ENCODE data around the gene SUGCT. TPM values are rescaled to one million over a fixed set of nuclear protein-coding genes. Genes with fewer than 3 reads are reported as not detected.
A peak's percentile ranks its signal among the peaks of the same experiment; 100 is the strongest.

The SUGCT gene
- total and polyA plus RNA-seq, 10 donors, result 1.4 to 13.6 (median 2.5) TPM

DNA sequence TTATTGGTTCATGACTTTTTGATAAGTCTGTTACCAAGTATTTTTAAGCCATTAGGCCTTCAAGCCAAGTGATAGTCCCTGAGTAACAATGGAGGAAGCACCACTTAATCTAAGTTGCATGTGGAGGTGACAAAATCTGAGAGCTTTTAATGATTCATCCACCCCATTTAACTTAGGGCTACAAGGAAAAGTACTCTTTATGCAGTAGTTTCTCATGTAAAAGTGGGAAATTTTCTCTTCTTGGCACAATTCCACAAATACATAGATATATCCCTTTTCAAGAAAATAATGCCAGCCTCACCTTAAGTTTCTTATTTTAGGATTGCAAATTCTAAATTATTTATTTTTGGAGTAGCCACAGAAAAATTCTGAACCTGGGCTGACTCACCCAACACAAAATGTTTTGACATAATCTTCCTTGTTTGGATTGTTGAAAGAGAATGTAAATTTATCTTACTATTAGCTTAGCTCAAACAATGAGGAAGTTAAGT is 85.7 kb downstream of the SUGCT start:
- TF ChIP-seq, protein P1, sequence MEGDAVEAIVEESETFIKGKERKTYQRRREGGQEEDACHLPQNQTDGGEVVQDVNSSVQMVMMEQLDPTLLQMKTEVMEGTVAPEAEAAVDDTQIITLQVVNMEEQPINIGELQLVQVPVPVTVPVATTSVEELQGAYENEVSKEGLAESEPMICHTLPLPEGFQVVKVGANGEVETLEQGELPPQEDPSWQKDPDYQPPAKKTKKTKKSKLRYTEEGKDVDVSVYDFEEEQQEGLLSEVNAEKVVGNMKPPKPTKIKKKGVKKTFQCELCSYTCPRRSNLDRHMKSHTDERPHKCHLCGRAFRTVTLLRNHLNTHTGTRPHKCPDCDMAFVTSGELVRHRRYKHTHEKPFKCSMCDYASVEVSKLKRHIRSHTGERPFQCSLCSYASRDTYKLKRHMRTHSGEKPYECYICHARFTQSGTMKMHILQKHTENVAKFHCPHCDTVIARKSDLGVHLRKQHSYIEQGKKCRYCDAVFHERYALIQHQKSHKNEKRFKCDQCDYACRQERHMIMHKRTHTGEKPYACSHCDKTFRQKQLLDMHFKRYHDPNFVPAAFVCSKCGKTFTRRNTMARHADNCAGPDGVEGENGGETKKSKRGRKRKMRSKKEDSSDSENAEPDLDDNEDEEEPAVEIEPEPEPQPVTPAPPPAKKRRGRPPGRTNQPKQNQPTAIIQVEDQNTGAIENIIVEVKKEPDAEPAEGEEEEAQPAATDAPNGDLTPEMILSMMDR (IDR thresholded peaks at IDR 0.05 in 8 of 11, conservative IDR thresholded peaks at IDR 0.05 in 3 of 11), result no peak
- TF ChIP-seq POLR2A (IDR thresholded peaks at IDR 0.05), result no peak
- TF ChIP-seq POLR2AphosphoS5 (IDR thresholded peaks at IDR 0.05), result no peak
- Histone ChIP-seq H3K27me3 (replicated peaks in 1 of 7) (no peaks in the 10 kb centered on the region), H3K27ac (peak overlapping the region in 1 of 8 donors; percentile 63), H3K36me3 (no peaks in the 10 kb centered on the region), H3K9me3 (peaks cover 0 to 10% (median 0%) of the 10 kb centered on the region in 8 donors), H3K4me3 (no peak overlapping the region), H3K4me1 (no peaks in the 10 kb centered on the region)
- no peak for DNase-seq
- intact Hi-C loops (cut with DNase I; ENCODE audit: low total_unique reads), result no loop called here

DNA sequence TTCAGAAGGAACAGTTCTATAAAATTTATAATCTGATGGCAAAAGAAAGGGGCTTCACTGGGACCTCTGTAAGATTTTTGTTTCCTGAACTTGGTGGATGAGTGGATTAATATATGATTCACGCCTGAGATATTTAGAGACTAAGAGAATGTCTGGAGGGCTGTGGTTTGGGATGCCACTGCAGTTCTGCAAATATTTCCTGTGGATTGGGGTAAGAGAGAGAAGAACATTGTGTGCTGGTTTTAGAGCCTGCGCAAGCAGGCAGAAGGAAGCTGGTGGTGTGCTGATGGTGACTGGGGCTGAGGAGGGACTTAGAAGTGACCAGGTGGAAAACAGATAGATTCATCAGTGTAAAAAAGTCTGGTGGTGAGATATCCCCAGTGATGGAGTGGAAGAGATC is 87.0 kb downstream of the SUGCT start:
- H3K9me3 ChIP-seq, result peaks cover 0 to 10% (median 0%) of the 10 kb centered on the region in 8 donors
- WGBS, 5 donors, result 28 to 48% (median 43%) methylated on average over 2 of the region's 2 CpGs
- intact Hi-C loops (cut with DNase I; ENCODE audit: low total_unique reads), result no loop called here
- H3K36me3 ChIP-seq, result no peaks in the 10 kb centered on the region
- H3K4me3 ChIP-seq, result no peak overlapping the region
- no peak for DNase-seq
- H3K27me3 ChIP-seq (replicated peaks in 1 of 7), result no peaks in the 10 kb centered on the region
- H3K4me1 ChIP-seq, result no peaks in the 10 kb centered on the region
- TF ChIP-seq POLR2A (IDR thresholded peaks at IDR 0.05), result no peak
- peak in 1 of 3 donors; percentile 13 for TF ChIP-seq POLR2AphosphoS5 (IDR thresholded peaks at IDR 0.05)
- peak overlapping the region in 2 of 8 donors; percentile 32 to 63 for H3K27ac ChIP-seq

DNA sequence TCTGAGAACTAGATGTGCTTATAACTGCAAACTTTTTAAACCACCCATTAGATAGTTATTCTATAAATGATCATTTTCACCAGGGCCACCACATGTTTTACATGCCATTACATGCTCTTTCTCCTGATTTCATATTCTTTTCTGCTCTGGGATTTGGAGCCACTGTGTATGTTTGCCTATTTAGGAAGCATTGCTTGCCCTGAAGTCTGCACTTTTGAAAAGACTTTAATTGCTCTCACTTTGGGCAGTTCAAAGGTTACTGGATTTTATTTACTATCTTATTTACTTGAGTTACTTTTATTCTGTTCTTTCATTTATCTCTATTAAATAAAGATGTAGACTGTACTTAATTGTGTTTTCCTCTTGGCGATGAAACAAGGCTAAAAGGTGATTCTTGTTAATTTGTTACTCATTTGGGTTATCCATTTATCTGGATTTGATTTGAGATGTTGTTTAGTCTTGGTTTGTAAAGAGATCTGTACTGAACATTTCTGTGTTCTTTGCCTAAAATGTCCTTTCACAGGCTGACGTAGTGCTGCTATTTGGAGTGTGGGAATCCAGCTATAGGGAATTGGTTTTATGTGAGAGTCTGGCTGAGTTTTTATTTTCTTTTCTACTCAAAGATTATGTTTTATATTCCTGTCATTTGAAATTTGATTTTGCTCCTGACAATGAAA is 88.8 kb downstream of the SUGCT start:
- intact Hi-C loops (cut with DNase I; ENCODE audit: low total_unique reads), result no loop called here
- no peak for TF ChIP-seq POLR2AphosphoS5 (IDR thresholded peaks at IDR 0.05)
- TF ChIP-seq, protein P1 (IDR thresholded peaks at IDR 0.05 in 8 of 11, conservative IDR thresholded peaks at IDR 0.05 in 3 of 11), result no peak
- no peak for TF ChIP-seq POLR2A (IDR thresholded peaks at IDR 0.05)
- no peak overlapping the region for H3K27ac ChIP-seq
- no peaks in the 10 kb centered on the region for H3K27me3 ChIP-seq (replicated peaks in 1 of 7)
- no peaks in the 10 kb centered on the region for H3K36me3 ChIP-seq
- 85 to 90% (median 86%) methylated on average over 2 of the region's 2 CpGs for WGBS, 5 donors
- no peaks in the 10 kb centered on the region for H3K4me1 ChIP-seq
- DNase-seq, result no peak
- H3K4me3 ChIP-seq, result no peak overlapping the region
- peaks cover 0 to 4% (median 0%) of the 10 kb centered on the region in 8 donors for H3K9me3 ChIP-seq

DNA sequence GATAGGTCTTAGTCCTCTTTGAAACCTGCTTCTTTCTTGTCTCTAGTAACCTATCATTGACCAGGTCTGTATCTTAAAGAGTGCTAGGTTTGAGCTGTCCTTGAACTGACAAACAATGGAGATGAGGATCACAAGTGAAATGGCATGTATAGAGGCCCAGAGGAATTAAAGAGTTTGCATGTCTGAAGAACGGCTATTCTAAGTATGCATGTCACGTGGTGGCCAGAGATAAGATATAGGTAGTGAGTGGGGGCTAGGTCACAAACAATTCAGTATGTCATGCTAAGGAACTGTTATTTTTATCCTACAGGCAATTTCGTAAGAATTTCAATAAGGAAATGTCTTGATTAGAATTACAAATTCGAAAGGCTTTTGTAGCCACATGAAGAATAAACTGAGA is 95.3 kb downstream of the SUGCT start:
- Histone ChIP-seq H3K4me1 (no peaks in the 10 kb centered on the region), H3K4me3 (no peak overlapping the region), H3K9me3 (no peaks in the 10 kb centered on the region), H3K27ac (no peak overlapping the region), H3K27me3 (replicated peaks in 1 of 7) (no peaks in the 10 kb centered on the region), H3K36me3 (no peaks in the 10 kb centered on the region)
- intact Hi-C loops (cut with DNase I; ENCODE audit: low total_unique reads), result no loop called here
- WGBS, 5 donors, result 52 to 76% (median 63%) methylated on average over 4 of the region's 4 CpGs
- no peak for TF ChIP-seq POLR2A (IDR thresholded peaks at IDR 0.05)
- TF ChIP-seq POLR2AphosphoS5 (IDR thresholded peaks at IDR 0.05), result no peak
- TF ChIP-seq, protein P1 (IDR thresholded peaks at IDR 0.05 in 8 of 11, conservative IDR thresholded peaks at IDR 0.05 in 3 of 11), result no peak
- DNase-seq, result no peak
